HL-60 (cell line): ENCODE measurements around the gene UBR4.

Source experiments
- DNase-seq, 2 experiments: peaks; one replicate each; pipeline ENCODE4 v3.0.0-alpha.2; 2010 to 2020; ENCODE audit warnings: low read depth in 1 of 2, low spot score in 1 of 2
- H3K27ac ChIP-seq: fragments of 250-450 bp; sonication (Bioruptor Pico); replicated peaks from 2 replicates; pipeline ENCODE4 v1.5.1; 2020; ENCODE audit warnings: mild to moderate bottlenecking, moderate library complexity
- H3K27me3 ChIP-seq: fragments of 250-450 bp; sonication (Bioruptor Pico); 2 replicates; pipeline ENCODE4 v1.5.1; 2021; ENCODE audit warnings: mild to moderate bottlenecking, moderate library complexity; ENCODE audit not compliant: insufficient read depth, poor library complexity, severe bottlenecking
- H3K4me3 ChIP-seq: replicated peaks from 2 replicates; pipeline ENCODE4 v1.5.1; 2011; ENCODE audit warnings: mild to moderate bottlenecking, control low read depth, low read length; ENCODE audit not compliant: insufficient read depth
- CTCF ChIP-seq: IDR thresholded peaks from one replicate; pipeline ENCODE4 v1.5.1; 2011; ENCODE audit warnings: low read length, control low read depth, inconsistent platforms; ENCODE audit not compliant: insufficient read depth
- GABPA ChIP-seq: IDR thresholded peaks from 2 replicates; pipeline ENCODE4 v1.6.1; 2012; ENCODE audit warnings: low read depth
- POLR2AphosphoS5 ChIP-seq: IDR thresholded peaks from 2 replicates; pipeline ENCODE4 v1.6.1; 2012; ENCODE audit warnings: low read depth
- REST ChIP-seq: IDR thresholded peaks from 2 replicates; pipeline ENCODE4 v1.6.1; 2012; ENCODE audit warnings: low read depth; ENCODE audit not compliant: insufficient replicate concordance
- SPI1 ChIP-seq: IDR thresholded peaks from 2 replicates; pipeline ENCODE4 v1.6.1; 2012; ENCODE audit warnings: low read depth, mild to moderate bottlenecking, borderline replicate concordance

The UBR4 gene

GRCh38 chr1:19065526-19066247, 144.4 kb downstream of the UBR4 start:
- H3K27ac ChIP-seq, result no peak overlapping the region
- H3K27me3 ChIP-seq, result no peaks in the 10 kb centered on the region
- no peak for DNase-seq
- H3K4me3 ChIP-seq, result no peak overlapping the region
- TF ChIP-seq GABPA, result no peak
- TF ChIP-seq REST, result no peak
- TF ChIP-seq SPI1, result no peak
- TF ChIP-seq POLR2AphosphoS5, result no peak
- no peak for TF ChIP-seq CTCF

GRCh38 chr1:19064906-19065450, 145.1 kb downstream of the UBR4 start:
- DNase-seq, result no peak
- H3K27ac ChIP-seq, result no peak overlapping the region
- TF ChIP-seq SPI1 (no peak), REST (no peak), GABPA (no peak), CTCF (no peak), POLR2AphosphoS5 (no peak)
- H3K4me3 ChIP-seq, result no peak overlapping the region
- no peaks in the 10 kb centered on the region for H3K27me3 ChIP-seq

GRCh38 chr1:19063122-19063521, 146.9 kb downstream of the UBR4 start:
- Histone ChIP-seq H3K27ac (no peak overlapping the region), H3K27me3 (peaks cover 3% of the 10 kb centered on the region), H3K4me3 (no peak overlapping the region)
- no peak for TF ChIP-seq REST
- TF ChIP-seq GABPA, result no peak
- no peak for TF ChIP-seq SPI1
- no peak for DNase-seq
